Vagina (tissue), 2 donors: ENCODE results near the gene C1QTNF5.

Experiments
- POLR2AphosphoS5 ChIP-seq, 2 donors: sonication (generic); formaldehyde crosslinking; IDR thresholded peaks; one replicate each; pipeline ENCODE4 v1.9.0; 2017; ENCODE audit warnings: antibody characterized with exemption in 2 of 2, mild to moderate bottlenecking in 2 of 2, low read depth in 1 of 2; ENCODE audit not compliant: insufficient read depth in 1 of 2
- TF ChIP-seq, protein P1 (sequence below), 3 experiments: fragments of 450-650 bp in 2 of 3; fragments of 200-600 bp in 1 of 3; sonication (generic) in 1 of 3; IDR thresholded peaks; one replicate each; pipeline ENCODE4 v1.5.1; 2017 to 2019; ENCODE audit warnings: antibody characterized with exemption in 3 of 3, mild to moderate bottlenecking in 2 of 3, moderate library complexity in 2 of 3

DNA sequence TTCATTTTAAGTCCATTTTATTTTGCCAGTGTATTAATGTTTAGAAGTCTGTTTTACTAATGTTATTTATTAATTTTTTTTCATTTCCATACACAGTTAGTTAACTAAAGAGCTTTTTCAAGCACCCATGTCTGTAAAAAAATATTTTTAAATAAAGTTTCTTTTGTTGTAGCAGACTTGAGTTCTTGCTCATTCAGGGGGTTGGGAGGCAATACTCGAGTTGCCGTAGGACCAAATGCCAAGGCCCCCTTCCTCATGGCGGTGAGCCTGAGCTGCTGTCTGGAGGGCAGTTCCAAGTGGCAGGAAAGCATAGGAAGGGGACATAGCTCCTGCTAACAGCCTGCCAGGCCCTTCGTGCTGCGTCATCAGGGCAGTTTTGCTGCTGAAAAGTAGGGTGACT is 32.7 kb downstream of the C1QTNF5 start:
- TF ChIP-seq, protein P1, sequence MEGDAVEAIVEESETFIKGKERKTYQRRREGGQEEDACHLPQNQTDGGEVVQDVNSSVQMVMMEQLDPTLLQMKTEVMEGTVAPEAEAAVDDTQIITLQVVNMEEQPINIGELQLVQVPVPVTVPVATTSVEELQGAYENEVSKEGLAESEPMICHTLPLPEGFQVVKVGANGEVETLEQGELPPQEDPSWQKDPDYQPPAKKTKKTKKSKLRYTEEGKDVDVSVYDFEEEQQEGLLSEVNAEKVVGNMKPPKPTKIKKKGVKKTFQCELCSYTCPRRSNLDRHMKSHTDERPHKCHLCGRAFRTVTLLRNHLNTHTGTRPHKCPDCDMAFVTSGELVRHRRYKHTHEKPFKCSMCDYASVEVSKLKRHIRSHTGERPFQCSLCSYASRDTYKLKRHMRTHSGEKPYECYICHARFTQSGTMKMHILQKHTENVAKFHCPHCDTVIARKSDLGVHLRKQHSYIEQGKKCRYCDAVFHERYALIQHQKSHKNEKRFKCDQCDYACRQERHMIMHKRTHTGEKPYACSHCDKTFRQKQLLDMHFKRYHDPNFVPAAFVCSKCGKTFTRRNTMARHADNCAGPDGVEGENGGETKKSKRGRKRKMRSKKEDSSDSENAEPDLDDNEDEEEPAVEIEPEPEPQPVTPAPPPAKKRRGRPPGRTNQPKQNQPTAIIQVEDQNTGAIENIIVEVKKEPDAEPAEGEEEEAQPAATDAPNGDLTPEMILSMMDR (IDR thresholded peaks at IDR 0.05), result no peak
- TF ChIP-seq POLR2AphosphoS5 (IDR thresholded peaks at IDR 0.05; ENCODE audit: insufficient read depth in 1 of 2, low read depth in 1 of 2), result no peak
